H9 (cell line): ENCODE data around the gene SCUBE3. TPM values are rescaled to one million over a fixed set of nuclear protein-coding genes. Genes with fewer than 3 reads are reported as not detected.

Experiments
- DNase-seq: peaks from one replicate; pipeline ENCODE4 v3.0.0-alpha.2; 2017
- H2AFZ ChIP-seq: one replicate; pipeline ENCODE4 v1.6.1; 2013; ENCODE audit warnings: mild to moderate bottlenecking, low read length, control low read depth, moderate library complexity
- H2AK5ac ChIP-seq: 2 replicates; pipeline ENCODE4 v1.6.1; 2013; ENCODE audit warnings: low read length, control low read depth, mixed read lengths; ENCODE audit not compliant: insufficient read length
- H2BK120ac ChIP-seq: one replicate; pipeline ENCODE4 v1.6.1; 2013; ENCODE audit warnings: low read depth, mild to moderate bottlenecking, low read length, control low read depth, inconsistent platforms; ENCODE audit not compliant: poor library complexity, severe bottlenecking
- H2BK12ac ChIP-seq: 2 replicates; pipeline ENCODE4 v1.6.1; 2013; ENCODE audit warnings: low read length, control low read depth, mixed read lengths, low read depth; ENCODE audit not compliant: insufficient read length
- H2BK15ac ChIP-seq: 2 replicates; pipeline ENCODE4 v1.6.1; 2013; ENCODE audit warnings: low read depth, low read length, control low read depth
- H2BK20ac ChIP-seq: one replicate; pipeline ENCODE4 v1.6.1; 2013; ENCODE audit warnings: low read depth, mild to moderate bottlenecking, low read length, control low read depth, inconsistent platforms; ENCODE audit not compliant: poor library complexity, severe bottlenecking
- H2BK5ac ChIP-seq: 2 replicates; pipeline ENCODE4 v1.6.1; 2013; ENCODE audit warnings: low read length, control low read depth, mixed read lengths; ENCODE audit not compliant: insufficient read length
- H3K14ac ChIP-seq: 2 replicates; pipeline ENCODE4 v1.6.1; 2013; ENCODE audit warnings: low read length, control low read depth; ENCODE audit not compliant: insufficient read depth
- H3K18ac ChIP-seq: 2 replicates; pipeline ENCODE4 v1.6.1; 2013; ENCODE audit warnings: low read depth, mild to moderate bottlenecking, mixed read lengths, low read length, control low read depth; ENCODE audit not compliant: insufficient read length
- H3K23ac ChIP-seq: 2 replicates; pipeline ENCODE4 v1.6.1; 2013; ENCODE audit warnings: low read length, control low read depth, mixed read lengths, low read depth; ENCODE audit not compliant: insufficient read length
- H3K23me2 ChIP-seq: 2 replicates; pipeline ENCODE4 v1.6.1; 2013; ENCODE audit warnings: low read depth, mild to moderate bottlenecking, mixed read lengths, low read length, control low read depth; ENCODE audit not compliant: insufficient read length, poor library complexity, severe bottlenecking
- H3K27ac ChIP-seq: 2 replicates; pipeline ENCODE4 v1.5.1; 2013; ENCODE audit warnings: low read length, control low read depth, mixed read lengths, low read depth; ENCODE audit not compliant: insufficient read length
- H3K27me3 ChIP-seq: 2 replicates; pipeline ENCODE4 v1.6.1; 2013; ENCODE audit warnings: low read length, control low read depth, inconsistent platforms; ENCODE audit not compliant: insufficient read depth
- H3K4ac ChIP-seq: 2 replicates; pipeline ENCODE4 v1.6.1; 2013; ENCODE audit warnings: low read depth, mild to moderate bottlenecking, control low read depth, inconsistent platforms, low read length, moderate library complexity
- H3K4me1 ChIP-seq: 2 replicates; pipeline ENCODE4 v1.6.1; 2013; ENCODE audit warnings: low read length, control low read depth, inconsistent platforms; ENCODE audit not compliant: insufficient read depth
- H3K4me2 ChIP-seq: 2 replicates; pipeline ENCODE4 v1.6.1; 2013; ENCODE audit warnings: low read length, control low read depth, mixed read lengths; ENCODE audit not compliant: insufficient read length, insufficient read depth
- H3K56ac ChIP-seq: 2 replicates; pipeline ENCODE4 v1.6.1; 2013; ENCODE audit warnings: low read depth, mild to moderate bottlenecking, mixed read lengths, low read length, control low read depth; ENCODE audit not compliant: insufficient read length
- H3K79me1 ChIP-seq: 2 replicates; pipeline ENCODE4 v1.6.1; 2013; ENCODE audit warnings: low read depth, mild to moderate bottlenecking, moderate library complexity, low read length, control low read depth, inconsistent platforms; ENCODE audit not compliant: insufficient read depth, poor library complexity, severe bottlenecking
- H3K79me2 ChIP-seq: 2 replicates; pipeline ENCODE4 v1.6.1; 2013; ENCODE audit warnings: low read length, control low read depth, inconsistent platforms; ENCODE audit not compliant: insufficient read depth
- H3K9ac ChIP-seq: 2 replicates; pipeline ENCODE4 v1.6.1; 2013; ENCODE audit warnings: low read length, control low read depth, mixed read lengths; ENCODE audit not compliant: insufficient read length; ENCODE audit errors: extremely low read depth
- H3K9me3 ChIP-seq: one replicate; pipeline ENCODE4 v1.6.1; 2013; ENCODE audit warnings: low read depth, low read length, inconsistent platforms; ENCODE audit not compliant: control insufficient read depth
- H3T11ph ChIP-seq: one replicate; pipeline ENCODE4 v1.6.1; 2013; ENCODE audit warnings: mild to moderate bottlenecking, low read length, control low read depth, inconsistent platforms
- H4K20me1 ChIP-seq: one replicate; pipeline ENCODE4 v1.6.1; 2013; ENCODE audit not compliant: control insufficient read depth, insufficient read length, insufficient read depth
- H4K5ac ChIP-seq: 2 replicates; pipeline ENCODE4 v1.6.1; 2013; ENCODE audit warnings: low read depth, mild to moderate bottlenecking, mixed read lengths, low read length, control low read depth; ENCODE audit not compliant: insufficient read length
- H4K8ac ChIP-seq: replicated peaks from 2 replicates; pipeline ENCODE4 v1.6.1; 2013; ENCODE audit warnings: low read length, control low read depth, mixed read lengths, low read depth; ENCODE audit not compliant: insufficient read length
- H4K91ac ChIP-seq: 2 replicates; pipeline ENCODE4 v1.6.1; 2013; ENCODE audit warnings: low read depth, mild to moderate bottlenecking, moderate library complexity, mixed read lengths, low read length, control low read depth; ENCODE audit not compliant: insufficient read length
- H3K27ac Mint-ChIP-seq, 3 experiments: 2 replicates in 2 of 3; 3 replicates in 1 of 3; pipeline ENCODE4 v1.8.0; 2020 to 2021; ENCODE audit warnings: mixed read lengths in 3 of 3, mild to moderate bottlenecking in 1 of 3, moderate library complexity in 1 of 3
- H3K27me3 Mint-ChIP-seq: 2 replicates; pipeline ENCODE4 v1.8.0; 2021; ENCODE audit warnings: low read depth, mild to moderate bottlenecking, moderate library complexity, mixed read lengths
- H3K36me3 Mint-ChIP-seq, 3 experiments: 2 replicates in 2 of 3; 3 replicates in 1 of 3; pipeline ENCODE4 v1.8.0; 2020 to 2021; ENCODE audit warnings: low read depth in 3 of 3, mixed read lengths in 3 of 3; ENCODE audit not compliant: insufficient read depth in 1 of 3
- H3K4me1 Mint-ChIP-seq, 2 experiments: 2 replicates each; pipeline ENCODE4 v1.8.0; 2020; ENCODE audit warnings: mixed read lengths in 2 of 2
- H3K4me3 Mint-ChIP-seq, 2 experiments: 2 replicates in 1 of 2; 3 replicates in 1 of 2; pipeline ENCODE4 v1.8.0; 2020 to 2021; ENCODE audit warnings: mild to moderate bottlenecking in 2 of 2, mixed read lengths in 2 of 2, moderate library complexity in 1 of 2
- H3K9me3 Mint-ChIP-seq, 2 experiments: 2 replicates in 1 of 2; 3 replicates in 1 of 2; pipeline ENCODE4 v1.8.0; 2020; ENCODE audit warnings: mild to moderate bottlenecking in 2 of 2, mixed read lengths in 2 of 2, moderate library complexity in 1 of 2
- CTCF ChIP-seq: fragments of 200-600 bp; sonication (generic); conservative IDR thresholded peaks from 3 replicates; pipeline ENCODE4 v1.8.0; 2021; ENCODE audit warnings: antibody characterized with exemption, mild to moderate bottlenecking
- WGBS: extraction: QIAGEN DNeasy Blood & Tissue Kit; methylation state at CpG from one replicate; pipeline ENCODE4 v1.1.7; 2013; ENCODE audit warnings: missing lambda C conversion rate, low lambda C conversion rate, mixed read lengths; ENCODE audit not compliant: insufficient read length; ENCODE audit errors: extremely low coverage; 5-methylcytosine and 5-hydroxymethylcytosine counted together
- total RNA-seq: library from RNA; stranded (reverse); gene quantifications from 2 replicates; pipeline ENCODE4 v1.2.1, GENCODE V29; 2021

Gene SCUBE3
- total RNA-seq, 1 experiment from 2014 or later, result 2.7 TPM

DNA sequence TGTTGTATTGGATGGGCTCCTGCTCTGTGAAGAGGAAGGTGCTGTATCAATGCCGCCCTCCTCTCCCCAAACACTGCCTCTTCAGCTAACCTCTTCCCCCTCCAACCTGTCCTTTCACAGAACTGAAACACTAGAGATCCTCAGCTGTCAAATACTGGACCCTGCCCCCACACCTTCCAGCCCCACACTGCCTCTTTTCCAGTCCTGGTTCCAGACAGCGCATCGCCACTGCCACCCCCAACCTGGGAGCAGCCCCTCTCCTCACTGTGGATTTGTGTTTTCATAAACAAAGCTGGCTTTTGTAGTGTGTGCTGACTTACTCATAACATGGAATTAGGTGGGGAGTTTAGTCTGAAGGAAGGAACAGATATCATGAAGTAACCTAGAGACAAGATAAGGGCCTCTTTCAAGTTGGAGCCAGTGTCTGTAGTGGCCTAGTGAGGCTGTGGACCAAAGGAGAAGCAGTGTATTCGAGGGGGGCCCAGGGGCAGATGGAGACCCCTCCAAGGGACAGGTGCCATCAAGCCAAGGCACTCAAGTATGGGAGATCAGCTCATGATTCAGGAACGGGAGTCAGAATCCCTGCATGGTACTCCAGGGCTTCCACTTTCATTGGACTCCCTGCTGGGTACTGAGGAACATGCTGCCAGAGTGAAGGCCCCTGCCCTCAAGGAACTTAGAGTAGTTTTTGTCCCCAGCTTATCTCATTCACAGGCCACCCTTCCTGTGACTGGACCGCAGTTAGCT lies 2.1 kb downstream of the SCUBE3 start:
- H3K4me1 ChIP-seq, result peaks cover 2% of the 10 kb centered on the region; the same call in 1 of the 2 replicates
- no peak overlapping the region for H2BK20ac ChIP-seq
- no peak overlapping the region for H3K27ac Mint-ChIP-seq

More for the DNA sequence above, 2.1 kb downstream of the SCUBE3 start:
- Histone ChIP-seq H3K79me2 (no peaks in the 10 kb centered on the region), H3K4me2 (peak overlapping the region; percentile 43), H3K23ac (no peak overlapping the region), H2BK12ac (no peak overlapping the region), H2BK15ac (no peak overlapping the region), H2AK5ac (no peak overlapping the region), H3K27me3 (peaks cover 41% of the 10 kb centered on the region; the same call in 1 of the 2 replicates), H3K4ac (no peak overlapping the region), H3K23me2 (peaks cover 7% of the 10 kb centered on the region), H3K14ac (no peak overlapping the region), H3K9me3 (no peaks in the 10 kb centered on the region), H3T11ph (no peak overlapping the region), H3K79me1 (no peaks in the 10 kb centered on the region), H3K9ac (no peak overlapping the region), H2BK5ac (no peak overlapping the region), H4K91ac (no peak overlapping the region), H3K18ac (no peak overlapping the region), H2AFZ (no peak overlapping the region), H4K5ac (no peak overlapping the region), H3K27ac (no peak overlapping the region), H4K8ac (no peak overlapping the region), H2BK120ac (no peak overlapping the region), H3K56ac (no peak overlapping the region), H4K20me1 (no peaks in the 10 kb centered on the region)
- H3K4me3 Mint-ChIP-seq, result peak overlapping the region; percentile 69 to 81
- H3K9me3 Mint-ChIP-seq, result no peaks in the 10 kb centered on the region
- no peak for DNase-seq
- H3K4me1 Mint-ChIP-seq, result peaks cover 52 to 62% of the 10 kb centered on the region in 2 experiments
- H3K36me3 Mint-ChIP-seq, result no peaks in the 10 kb centered on the region; a peak in 1 of 7 replicates
- H3K27me3 Mint-ChIP-seq, result peaks cover 91% of the 10 kb centered on the region
- no peak for TF ChIP-seq CTCF
- no CpG with 5 or more reads among the region's 6 CpGs for WGBS
